Rectal smooth muscle tissue (tissue), 1 donor: ENCODE data around the gene NMB.
"Not testable (repeated sequence)": the region's sequence is repeated elsewhere in the genome, so short reads cannot be mapped to it uniquely, and the experiment has no call there.

Source experiments
- H3K27ac ChIP-seq: one replicate; pipeline ENCODE4 v1.7.0; 2013; ENCODE audit warnings: low read depth, low read length, inconsistent platforms
- H3K27me3 ChIP-seq: one replicate; pipeline ENCODE4 v1.7.0; 2013; ENCODE audit warnings: low read length; ENCODE audit not compliant: control insufficient read depth, insufficient read depth
- H3K36me3 ChIP-seq: one replicate; pipeline ENCODE4 v1.7.0; 2013; ENCODE audit warnings: low read length; ENCODE audit not compliant: control insufficient read depth, insufficient read depth
- H3K4me1 ChIP-seq: one replicate; pipeline ENCODE4 v1.7.0; 2013; ENCODE audit warnings: low read length; ENCODE audit not compliant: control insufficient read depth, insufficient read depth
- H3K4me3 ChIP-seq: one replicate; pipeline ENCODE4 v1.7.0; 2013; ENCODE audit warnings: low read length
- H3K9ac ChIP-seq: one replicate; pipeline ENCODE4 v1.7.0; 2013; ENCODE audit warnings: low read length

NMB gene

GRCh38 chr15:84658080-84658787 is at the start of gene NMB:
TSS of gene NMB (minus strand) at chr15:84658199. CDS start at chr15:84658152, 47 bp downstream.
- Histone ChIP-seq H3K27ac (peak within 1 kb of the TSS; percentile 76), H3K4me1 (peaks cover 9% of the 10 kb centered on the region), H3K4me3 (peak within 1 kb of the TSS; percentile 68), H3K36me3 (no peaks in the 10 kb centered on the region), H3K27me3 (no peaks in the 10 kb centered on the region), H3K9ac (peak within 1 kb of the TSS; percentile 51)

GRCh38 chr15:84703808-84704207 is 45.8 kb upstream of the NMB start:
- Histone ChIP-seq H3K27ac (peak overlapping the region; percentile 8), H3K27me3 (no peaks in the 10 kb centered on the region), H3K9ac (no peak overlapping the region), H3K4me3 (no peak overlapping the region), H3K36me3 (no peaks in the 10 kb centered on the region), H3K4me1 (peaks cover 9% of the 10 kb centered on the region)

GRCh38 chr15:84702961-84703482 is 45.0 kb upstream of the NMB start:
- Histone ChIP-seq H3K27ac (peak overlapping the region; percentile 14), H3K9ac (no peak overlapping the region), H3K4me1 (peaks cover 9% of the 10 kb centered on the region), H3K4me3 (no peak overlapping the region), H3K36me3 (no peaks in the 10 kb centered on the region), H3K27me3 (no peaks in the 10 kb centered on the region)

- H3K27me3 ChIP-seq = no peaks in the 10 kb centered on the region
- H3K4me1 ChIP-seq = peaks cover 9% of the 10 kb centered on the region
- no peak overlapping the region for H3K27ac ChIP-seq
- no peaks in the 10 kb centered on the region for H3K36me3 ChIP-seq
- no peak overlapping the region for H3K9ac ChIP-seq
- H3K4me3 ChIP-seq = no peak overlapping the region
These were observed 41.7 kb upstream of the NMB start for GRCh38 chr15:84699538-84700191.

GRCh38 chr15:84697236-84697990 is 39.4 kb upstream of the NMB start:
- no peaks in the 10 kb centered on the region for H3K4me1 ChIP-seq
- no peaks in the 10 kb centered on the region for H3K27me3 ChIP-seq
- no peaks in the 10 kb centered on the region for H3K36me3 ChIP-seq
- no peak overlapping the region for H3K4me3 ChIP-seq
- H3K9ac ChIP-seq = no peak overlapping the region
- no peak overlapping the region for H3K27ac ChIP-seq

GRCh38 chr15:84696757-84697156 is 38.8 kb upstream of the NMB start:
- H3K27me3 ChIP-seq = no peaks in the 10 kb centered on the region
- no peaks in the 10 kb centered on the region for H3K4me1 ChIP-seq
- no peaks in the 10 kb centered on the region for H3K36me3 ChIP-seq
- H3K4me3 ChIP-seq = no peak overlapping the region
- H3K27ac ChIP-seq = no peak overlapping the region
- H3K9ac ChIP-seq = no peak overlapping the region

GRCh38 chr15:84690342-84690741 is 32.3 kb upstream of the NMB start:
- H3K27me3 ChIP-seq = no peaks in the 10 kb centered on the region
- no peak overlapping the region for H3K4me3 ChIP-seq
- no peak overlapping the region for H3K9ac ChIP-seq
- no peak overlapping the region for H3K27ac ChIP-seq
- peaks cover 3% of the 10 kb centered on the region for H3K36me3 ChIP-seq
- H3K4me1 ChIP-seq = no peaks in the 10 kb centered on the region

GRCh38 chr15:84689858-84690257 is 31.9 kb upstream of the NMB start:
- Histone ChIP-seq H3K9ac (no peak overlapping the region), H3K27ac (no peak overlapping the region), H3K36me3 (peaks cover 3% of the 10 kb centered on the region), H3K27me3 (no peaks in the 10 kb centered on the region), H3K4me3 (no peak overlapping the region), H3K4me1 (no peaks in the 10 kb centered on the region)

GRCh38 chr15:84686446-84686845 is 28.4 kb upstream of the NMB start:
- H3K27ac ChIP-seq, H3K4me3 ChIP-seq, H3K27me3 ChIP-seq, H3K36me3 ChIP-seq, H3K9ac ChIP-seq, H3K4me1 ChIP-seq: not testable (repeated sequence)

- H3K27me3 ChIP-seq = no peaks in the 10 kb centered on the region
- H3K4me3 ChIP-seq = no peak overlapping the region
- H3K9ac ChIP-seq = no peak overlapping the region
- H3K4me1 ChIP-seq = no peaks in the 10 kb centered on the region
- H3K27ac ChIP-seq = no peak overlapping the region
- H3K36me3 ChIP-seq = peaks cover 6% of the 10 kb centered on the region
These were observed 27.3 kb upstream of the NMB start for GRCh38 chr15:84685304-84685703.

- Histone ChIP-seq H3K9ac (no peak overlapping the region), H3K4me1 (no peaks in the 10 kb centered on the region), H3K36me3 (peaks cover 10% of the 10 kb centered on the region), H3K4me3 (no peak overlapping the region), H3K27ac (no peak overlapping the region), H3K27me3 (no peaks in the 10 kb centered on the region)
These were observed 26.1 kb upstream of the NMB start for GRCh38 chr15:84684092-84684491.

GRCh38 chr15:84681831-84682230 is 23.8 kb upstream of the NMB start:
- H3K4me3 ChIP-seq = no peak overlapping the region
- no peaks in the 10 kb centered on the region for H3K4me1 ChIP-seq
- H3K36me3 ChIP-seq = peaks cover 12% of the 10 kb centered on the region
- H3K27me3 ChIP-seq = no peaks in the 10 kb centered on the region
- no peak overlapping the region for H3K27ac ChIP-seq
- H3K9ac ChIP-seq = no peak overlapping the region
